Fibroblast of lung (primary cell): ENCODE results near the gene VPS72. TPM values are rescaled to one million over a fixed set of nuclear protein-coding genes. Genes with fewer than 3 reads are reported as not detected.

Experiments
- DNase-seq, 2 donors: peaks; one replicate each; pipeline versions ENCODE4 v3.0.0 to v3.0.0-alpha.2; 2010; ENCODE audit warnings: low read depth in 2 of 2
- H2AFZ ChIP-seq: 2 replicates; pipeline ENCODE4 v1.5.1; 2012; ENCODE audit warnings: low read length, control low read depth, inconsistent platforms
- H3K27ac ChIP-seq: 2 replicates; pipeline ENCODE4 v1.5.1; 2011; ENCODE audit warnings: low read length, control low read depth; ENCODE audit not compliant: insufficient read depth
- H3K27me3 ChIP-seq: 2 replicates; pipeline ENCODE4 v1.5.1; 2011; ENCODE audit warnings: mild to moderate bottlenecking, low read length; ENCODE audit not compliant: control insufficient read depth, insufficient read depth
- H3K36me3 ChIP-seq: 2 replicates; pipeline ENCODE4 v1.5.1; 2011; ENCODE audit warnings: low read length; ENCODE audit not compliant: control insufficient read depth, insufficient read depth
- H3K4me1 ChIP-seq: 2 replicates; pipeline ENCODE4 v1.5.1; 2011; ENCODE audit warnings: low read length; ENCODE audit not compliant: control insufficient read depth, insufficient read depth; ENCODE audit errors: extremely low read depth
- H3K4me2 ChIP-seq: 2 replicates; pipeline ENCODE4 v1.5.1; 2011; ENCODE audit warnings: low read length, control low read depth; ENCODE audit not compliant: insufficient read depth; ENCODE audit errors: extremely low read depth
- H3K4me3 ChIP-seq, 4 experiments: fragments of 200-600 bp in 1 of 4; sonication (generic) in 1 of 4; replicated peaks in 1 of 4; 2 replicates each; pipeline ENCODE4 v1.5.1; 2011 to 2016; ENCODE audit warnings: low read length in 4 of 4, low read depth in 3 of 4, mild to moderate bottlenecking in 3 of 4, control low read depth in 2 of 4, inconsistent platforms in 1 of 4, mixed read lengths in 1 of 4; ENCODE audit not compliant: insufficient read depth in 1 of 4; ENCODE audit errors: control extremely low read depth in 1 of 4
- H3K79me2 ChIP-seq: 2 replicates; pipeline ENCODE4 v1.5.1; 2012; ENCODE audit warnings: mild to moderate bottlenecking, low read length, inconsistent platforms; ENCODE audit not compliant: control insufficient read depth, insufficient read depth
- H3K9ac ChIP-seq: 2 replicates; pipeline ENCODE4 v1.5.1; 2011; ENCODE audit warnings: mild to moderate bottlenecking, low read length, control low read depth; ENCODE audit not compliant: insufficient read depth
- H3K9me3 ChIP-seq: 2 replicates; pipeline ENCODE4 v1.5.1; 2012; ENCODE audit warnings: low read depth, low read length; ENCODE audit not compliant: control insufficient read depth, insufficient read depth
- H4K20me1 ChIP-seq: 2 replicates; pipeline ENCODE4 v1.5.1; 2011; ENCODE audit warnings: low read length; ENCODE audit not compliant: control insufficient read depth, insufficient read depth; ENCODE audit errors: extremely low read depth
- EZH2 ChIP-seq: IDR thresholded peaks from 2 replicates; pipeline ENCODE4 v1.5.1; 2012; ENCODE audit warnings: low read length, control low read depth, mild to moderate bottlenecking; ENCODE audit errors: missing control alignments
- polyA plus RNA-seq, 2 donors: library from polyadenylated mRNA; depleted of rRNA in 1 of 2; stranded (reverse) in 1 of 2; unstranded in 1 of 2; fragments of >200 nt; gene quantifications; 2 replicates each; pipeline ENCODE4 v1.2.1, GENCODE V29; 2011 to 2012; ENCODE audit warnings: missing spikeins in 1 of 2
- total RNA-seq: library from RNA; depleted of rRNA; stranded (reverse); fragments of >200 nt; gene quantifications from 2 replicates; pipeline ENCODE4 v1.2.1, GENCODE V29; 2014
- TF ChIP-seq, protein P1 (sequence below), 2 donors: IDR thresholded peaks in 1 of 2; conservative IDR thresholded peaks in 1 of 2; 1 replicate in 1 of 2; 2 replicates in 1 of 2; pipeline ENCODE4 v1.5.1; 2011 to 2012; ENCODE audit warnings: low read length in 2 of 2, control low read depth in 1 of 2, inconsistent platforms in 1 of 2, low read depth in 1 of 2, mild to moderate bottlenecking in 1 of 2

The VPS72 gene
- total and polyA plus RNA-seq, 2 donors (not counting 1 experiment from before 2014, with no cell fraction given) = 42.9 to 43.8 TPM

GRCh38 chr1:151132335-151133017, 57.5 kb downstream of the VPS72 start:
- no peaks in the 10 kb centered on the region for H3K9me3 ChIP-seq
- H3K4me3 ChIP-seq = no peak overlapping the region
- H3K27me3 ChIP-seq = no peaks in the 10 kb centered on the region
- H3K9ac ChIP-seq = no peak overlapping the region
- H3K27ac ChIP-seq = no peak overlapping the region
- H3K36me3 ChIP-seq = no peaks in the 10 kb centered on the region
- DNase-seq = no peak
- H4K20me1 ChIP-seq = no peaks in the 10 kb centered on the region
- TF ChIP-seq, protein P1, sequence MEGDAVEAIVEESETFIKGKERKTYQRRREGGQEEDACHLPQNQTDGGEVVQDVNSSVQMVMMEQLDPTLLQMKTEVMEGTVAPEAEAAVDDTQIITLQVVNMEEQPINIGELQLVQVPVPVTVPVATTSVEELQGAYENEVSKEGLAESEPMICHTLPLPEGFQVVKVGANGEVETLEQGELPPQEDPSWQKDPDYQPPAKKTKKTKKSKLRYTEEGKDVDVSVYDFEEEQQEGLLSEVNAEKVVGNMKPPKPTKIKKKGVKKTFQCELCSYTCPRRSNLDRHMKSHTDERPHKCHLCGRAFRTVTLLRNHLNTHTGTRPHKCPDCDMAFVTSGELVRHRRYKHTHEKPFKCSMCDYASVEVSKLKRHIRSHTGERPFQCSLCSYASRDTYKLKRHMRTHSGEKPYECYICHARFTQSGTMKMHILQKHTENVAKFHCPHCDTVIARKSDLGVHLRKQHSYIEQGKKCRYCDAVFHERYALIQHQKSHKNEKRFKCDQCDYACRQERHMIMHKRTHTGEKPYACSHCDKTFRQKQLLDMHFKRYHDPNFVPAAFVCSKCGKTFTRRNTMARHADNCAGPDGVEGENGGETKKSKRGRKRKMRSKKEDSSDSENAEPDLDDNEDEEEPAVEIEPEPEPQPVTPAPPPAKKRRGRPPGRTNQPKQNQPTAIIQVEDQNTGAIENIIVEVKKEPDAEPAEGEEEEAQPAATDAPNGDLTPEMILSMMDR (conservative IDR thresholded peaks at IDR 0.05 in 1 of 2, IDR thresholded peaks at IDR 0.05 in 1 of 2; ENCODE audit: low read depth in 1 of 2, low read length in 2 of 2) = no peak
- no peak for TF ChIP-seq EZH2
- peaks cover 6% of the 10 kb centered on the region for H3K4me1 ChIP-seq
- no peak overlapping the region for H2AFZ ChIP-seq
- no peak overlapping the region for H3K4me2 ChIP-seq
- H3K79me2 ChIP-seq = no peaks in the 10 kb centered on the region

GRCh38 chr1:151131701-151132334, 58.2 kb downstream of the VPS72 start:
- peak overlapping the region; percentile 29 to 47 (median 40) for H3K4me3 ChIP-seq
- peak in 1 of 2 donors; percentile 30 for DNase-seq
- no peaks in the 10 kb centered on the region for H4K20me1 ChIP-seq
- no peaks in the 10 kb centered on the region for H3K79me2 ChIP-seq
- H3K27ac ChIP-seq = no peak overlapping the region
- H2AFZ ChIP-seq = peak overlapping the region; percentile 15
- no peaks in the 10 kb centered on the region for H3K27me3 ChIP-seq
- H3K9ac ChIP-seq = no peak overlapping the region
- H3K4me1 ChIP-seq = peaks cover 6% of the 10 kb centered on the region
- no peaks in the 10 kb centered on the region for H3K36me3 ChIP-seq
- H3K4me2 ChIP-seq = peak overlapping the region; percentile 21
- TF ChIP-seq, protein P1 (conservative IDR thresholded peaks at IDR 0.05 in 1 of 2, IDR thresholded peaks at IDR 0.05 in 1 of 2; ENCODE audit: low read depth in 1 of 2, low read length in 2 of 2) = no peak
- TF ChIP-seq EZH2 = no peak
- no peaks in the 10 kb centered on the region for H3K9me3 ChIP-seq

GRCh38 chr1:151130987-151131586, 58.9 kb downstream of the VPS72 start:
- no peak overlapping the region for H3K9ac ChIP-seq
- peak overlapping the region; percentile 15 for H2AFZ ChIP-seq

More at GRCh38 chr1:151130987-151131586, 58.9 kb downstream of the VPS72 start:
- H3K79me2 ChIP-seq = no peaks in the 10 kb centered on the region
- H3K4me1 ChIP-seq = peaks cover 6% of the 10 kb centered on the region
- TF ChIP-seq EZH2 = no peak
- TF ChIP-seq, protein P1 (conservative IDR thresholded peaks at IDR 0.05 in 1 of 2, IDR thresholded peaks at IDR 0.05 in 1 of 2; ENCODE audit: low read depth in 1 of 2, low read length in 2 of 2) = peak in 1 of 2 donors; percentile 2
- peak; percentile 88 to 91 for DNase-seq
- peak overlapping the region; percentile 29 to 47 (median 40) for H3K4me3 ChIP-seq
- H3K9me3 ChIP-seq = no peaks in the 10 kb centered on the region
- H3K27me3 ChIP-seq = no peaks in the 10 kb centered on the region
- no peaks in the 10 kb centered on the region for H4K20me1 ChIP-seq
- peak overlapping the region; percentile 21 for H3K4me2 ChIP-seq
- H3K27ac ChIP-seq = no peak overlapping the region
- H3K36me3 ChIP-seq = no peaks in the 10 kb centered on the region
